ENCODE results near the gene RFX8. TPM values are rescaled to one million over a fixed set of nuclear protein-coding genes. Genes with fewer than 3 reads are reported as not detected.
"Not testable (repeated sequence)": the region's sequence is repeated elsewhere in the genome, so short reads cannot be mapped to it uniquely, and the experiment has no call there.

RFX8 gene
- polyA plus RNA-seq, 3 donors: not detected

GRCh38 chr2:101440127-101440738, 34.7 kb downstream of the RFX8 start:
- no peak for TF ChIP-seq CTCF (IDR thresholded peaks at IDR 0.05)
- Histone ChIP-seq H3K36me3 (replicated peaks in 1 of 2; ENCODE audit: control insufficient read depth in 1 of 2, insufficient read depth in 2 of 2, low read length in 2 of 2) (no peaks in the 10 kb centered on the region), H3K4me1 (ENCODE audit: control insufficient read depth in 1 of 2, insufficient read depth in 2 of 2, low read length in 2 of 2) (peaks cover 9 to 17% of the 10 kb centered on the region in 2 donors), H3K9me3 (replicated peaks in 1 of 2; ENCODE audit: control insufficient read depth in 1 of 2, insufficient read depth in 1 of 2, low read length in 2 of 2) (peaks cover 0 to 6% of the 10 kb centered on the region in 2 donors), H3K9ac (ENCODE audit: insufficient read depth, low read length, poor library complexity, severe bottlenecking) (no peak overlapping the region), H4K20me1 (ENCODE audit: insufficient read depth, low read length) (no peaks in the 10 kb centered on the region), H2AFZ (ENCODE audit: insufficient read depth, low read depth, low read length, poor library complexity, severe bottlenecking) (no peak overlapping the region), H3K4me2 (replicated peaks; ENCODE audit: extremely low read depth, low read length, poor library complexity, severe bottlenecking) (no peak overlapping the region), H3K27me3 (ENCODE audit: control insufficient read depth in 2 of 2, insufficient read depth in 2 of 2, low read length in 2 of 2) (no peaks in the 10 kb centered on the region), H3K27ac (ENCODE audit: low read depth in 1 of 2, low read length in 2 of 2) (no peak overlapping the region), H3K79me2 (ENCODE audit: insufficient read depth, low read length) (no peaks in the 10 kb centered on the region), H3K4me3 (replicated peaks in 1 of 3; ENCODE audit: low read depth in 2 of 3, low read length in 3 of 3) (no peak overlapping the region)
- H3K36me3 Mint-ChIP-seq: peaks cover 12 to 14% of the 10 kb centered on the region in 2 donors
- intact Hi-C loops (cut with micrococcal nuclease): loop anchor here in 1 of 2 donors (5.0 to 10.0 kb wide), 2 partner anchors 37 to 185 kb away; partner anchors contain the start of gene RFX8
- H3K27ac Mint-ChIP-seq: no peak overlapping the region
- 93% methylated on average over 3 of the region's 8 CpGs for WGBS (ENCODE audit: insufficient coverage)
- peaks cover 0 to 16% (median 3%) of the 10 kb centered on the region in 7 donors for H3K9me3 Mint-ChIP-seq
- peak overlapping the region in 1 of 2 donors; percentile 39 for H3K4me3 Mint-ChIP-seq
- H3K4me1 Mint-ChIP-seq: peaks cover 23% of the 10 kb centered on the region
- no peak for DNase-seq
- H3K27me3 Mint-ChIP-seq (ENCODE audit: low read depth in 3 of 3): peaks cover 0 to 17% (median 3%) of the 10 kb centered on the region in 3 donors

- Histone ChIP-seq H3K9me3 (replicated peaks in 1 of 2; ENCODE audit: control insufficient read depth in 1 of 2, insufficient read depth in 1 of 2, low read length in 2 of 2) (peaks cover 0 to 6% of the 10 kb centered on the region in 2 donors), H3K9ac (ENCODE audit: insufficient read depth, low read length, poor library complexity, severe bottlenecking) (no peak overlapping the region), H3K4me3 (replicated peaks in 1 of 3; ENCODE audit: low read depth in 2 of 3, low read length in 3 of 3) (no peak overlapping the region), H4K20me1 (ENCODE audit: insufficient read depth, low read length) (no peaks in the 10 kb centered on the region), H3K27ac (ENCODE audit: low read depth in 1 of 2, low read length in 2 of 2) (no peak overlapping the region), H2AFZ (ENCODE audit: insufficient read depth, low read depth, low read length, poor library complexity, severe bottlenecking) (no peak overlapping the region), H3K79me2 (ENCODE audit: insufficient read depth, low read length) (no peaks in the 10 kb centered on the region), H3K4me1 (ENCODE audit: control insufficient read depth in 1 of 2, insufficient read depth in 2 of 2, low read length in 2 of 2) (peaks cover 9 to 17% of the 10 kb centered on the region in 2 donors), H3K36me3 (replicated peaks in 1 of 2; ENCODE audit: control insufficient read depth in 1 of 2, insufficient read depth in 2 of 2, low read length in 2 of 2) (no peaks in the 10 kb centered on the region), H3K27me3 (ENCODE audit: control insufficient read depth in 2 of 2, insufficient read depth in 2 of 2, low read length in 2 of 2) (no peaks in the 10 kb centered on the region), H3K4me2 (replicated peaks; ENCODE audit: extremely low read depth, low read length, poor library complexity, severe bottlenecking) (no peak overlapping the region)
- intact Hi-C loops (cut with micrococcal nuclease): loop anchor here in 1 of 2 donors (5.0 to 10.0 kb wide), 2 partner anchors 38 to 185 kb away; partner anchors contain the start of gene RFX8
- TF ChIP-seq CTCF (IDR thresholded peaks at IDR 0.05): no peak
- peaks cover 0 to 17% (median 3%) of the 10 kb centered on the region in 3 donors for H3K27me3 Mint-ChIP-seq (ENCODE audit: low read depth in 3 of 3)
- no peak for DNase-seq
- WGBS (ENCODE audit: insufficient coverage): 100% methylated on average over 3 of the region's 10 CpGs
- H3K27ac Mint-ChIP-seq: no peak overlapping the region
- peak overlapping the region in 1 of 2 donors; percentile 39 for H3K4me3 Mint-ChIP-seq
- peaks cover 8 to 12% of the 10 kb centered on the region in 2 donors for H3K36me3 Mint-ChIP-seq
- peaks cover 0 to 12% (median 3%) of the 10 kb centered on the region in 7 donors for H3K9me3 Mint-ChIP-seq
- H3K4me1 Mint-ChIP-seq: peaks cover 23% of the 10 kb centered on the region
These were observed 35.2 kb downstream of the RFX8 start for GRCh38 chr2:101439716-101440115.

GRCh38 chr2:101438555-101438954, 36.4 kb downstream of the RFX8 start:
- intact Hi-C loops (cut with micrococcal nuclease); H3K4me3 ChIP-seq (replicated peaks in 1 of 3; ENCODE audit: low read depth in 2 of 3, low read length in 3 of 3); H3K9me3 ChIP-seq (replicated peaks in 1 of 2; ENCODE audit: control insufficient read depth in 1 of 2, insufficient read depth in 1 of 2, low read length in 2 of 2); H3K4me2 ChIP-seq (replicated peaks; ENCODE audit: extremely low read depth, low read length, poor library complexity, severe bottlenecking); H3K27me3 ChIP-seq (ENCODE audit: control insufficient read depth in 2 of 2, insufficient read depth in 2 of 2, low read length in 2 of 2); H3K27ac ChIP-seq (ENCODE audit: low read depth in 1 of 2, low read length in 2 of 2); H3K9ac ChIP-seq (ENCODE audit: insufficient read depth, low read length, poor library complexity, severe bottlenecking); DNase-seq; H4K20me1 ChIP-seq (ENCODE audit: insufficient read depth, low read length); H3K4me3 Mint-ChIP-seq; H3K79me2 ChIP-seq (ENCODE audit: insufficient read depth, low read length); H3K9me3 Mint-ChIP-seq; H3K36me3 ChIP-seq (replicated peaks in 1 of 2; ENCODE audit: control insufficient read depth in 1 of 2, insufficient read depth in 2 of 2, low read length in 2 of 2); H2AFZ ChIP-seq (ENCODE audit: insufficient read depth, low read depth, low read length, poor library complexity, severe bottlenecking); H3K27ac Mint-ChIP-seq; H3K36me3 Mint-ChIP-seq: not testable (repeated sequence)
- peaks cover 23% of the 10 kb centered on the region for H3K4me1 Mint-ChIP-seq
- H3K4me1 ChIP-seq (ENCODE audit: control insufficient read depth in 1 of 2, insufficient read depth in 2 of 2, low read length in 2 of 2): peaks cover 9 to 17% of the 10 kb centered on the region in 2 donors
- H3K27me3 Mint-ChIP-seq (ENCODE audit: low read depth in 3 of 3): peaks cover 0 to 17% (median 1%) of the 10 kb centered on the region in 3 donors
- 60% methylated on average over 2 of the region's 4 CpGs for WGBS (ENCODE audit: insufficient coverage)
